ENCODE results near the gene HIF1A.
A peak's percentile ranks its signal among the peaks of the same experiment; 100 is the strongest.
"Not testable (repeated sequence)": the region's sequence is repeated elsewhere in the genome, so short reads cannot be mapped to it uniquely, and the experiment has no call there.

HIF1A gene

GRCh38 chr14:61749264-61749663, 54.0 kb downstream of the HIF1A start:
- no peak for DNase-seq (ENCODE audit: low read depth)

GRCh38 chr14:61749867-61750266, 54.6 kb downstream of the HIF1A start:
- no peak for DNase-seq (ENCODE audit: low read depth)

DNA sequence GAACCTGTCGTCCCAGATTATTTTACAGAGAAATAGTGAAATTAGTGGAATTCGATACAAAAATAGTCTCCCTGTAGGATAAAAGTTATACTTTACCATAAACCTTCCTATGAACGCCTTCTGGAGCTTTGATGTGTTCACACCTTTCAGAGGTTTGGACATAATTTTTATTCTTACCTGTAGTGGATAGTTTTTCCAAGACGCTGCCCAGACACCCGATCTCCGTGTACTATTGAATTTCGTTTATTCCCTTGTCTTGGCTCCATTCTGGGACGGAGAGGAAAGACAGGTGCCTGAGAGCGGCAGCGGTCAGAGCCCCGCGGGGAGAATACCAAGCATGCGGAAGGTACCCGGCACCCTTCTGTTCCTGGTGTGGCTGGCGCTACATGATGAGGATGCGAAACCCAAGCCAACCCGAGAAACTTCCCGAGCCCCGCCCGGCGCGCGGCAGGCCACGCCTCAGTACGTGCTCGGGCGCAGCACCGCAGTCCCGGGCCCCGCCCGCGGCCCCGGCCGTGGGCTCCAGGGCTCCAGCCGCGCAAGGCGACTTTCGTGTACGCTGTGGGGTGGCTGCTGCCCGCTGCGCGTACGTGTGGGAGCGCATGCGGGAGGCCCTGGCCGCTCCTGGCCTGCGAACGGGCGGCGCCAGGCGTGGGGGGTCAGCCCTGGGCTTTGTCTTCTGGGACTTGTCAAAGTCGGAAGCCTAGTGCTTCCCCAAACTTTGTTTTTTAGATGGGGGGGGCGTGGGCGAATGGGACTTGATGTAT, 55.6 kb downstream of the HIF1A start:
- no peak for DNase-seq (ENCODE audit: low read depth)

GRCh38 chr14:61751475-61751989, 56.2 kb downstream of the HIF1A start:
- no peak for DNase-seq (ENCODE audit: low read depth)

GRCh38 chr14:61752626-61753025, 57.3 kb downstream of the HIF1A start:
- no peak for DNase-seq (ENCODE audit: low read depth)

DNA sequence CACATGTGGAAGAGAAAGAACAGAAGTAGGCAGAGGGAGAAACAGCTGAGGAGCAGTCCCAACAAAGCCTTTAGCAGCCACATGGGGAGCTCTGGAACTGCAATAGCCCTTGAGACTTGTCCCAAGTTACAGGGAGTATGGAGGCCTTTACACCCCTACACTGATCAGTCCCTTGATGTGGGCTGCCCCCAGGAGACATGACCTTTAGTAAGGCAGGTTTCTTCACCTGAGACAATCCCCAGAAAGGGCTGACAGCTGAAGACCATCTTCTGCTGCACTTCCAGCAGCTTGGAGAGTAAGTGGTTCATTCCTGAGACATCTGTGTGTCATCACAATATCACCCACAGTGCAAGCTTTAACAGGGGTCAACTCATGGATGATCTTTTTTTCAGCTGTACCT, 58.3 kb downstream of the HIF1A start:
- no peak for DNase-seq (ENCODE audit: low read depth)

DNA sequence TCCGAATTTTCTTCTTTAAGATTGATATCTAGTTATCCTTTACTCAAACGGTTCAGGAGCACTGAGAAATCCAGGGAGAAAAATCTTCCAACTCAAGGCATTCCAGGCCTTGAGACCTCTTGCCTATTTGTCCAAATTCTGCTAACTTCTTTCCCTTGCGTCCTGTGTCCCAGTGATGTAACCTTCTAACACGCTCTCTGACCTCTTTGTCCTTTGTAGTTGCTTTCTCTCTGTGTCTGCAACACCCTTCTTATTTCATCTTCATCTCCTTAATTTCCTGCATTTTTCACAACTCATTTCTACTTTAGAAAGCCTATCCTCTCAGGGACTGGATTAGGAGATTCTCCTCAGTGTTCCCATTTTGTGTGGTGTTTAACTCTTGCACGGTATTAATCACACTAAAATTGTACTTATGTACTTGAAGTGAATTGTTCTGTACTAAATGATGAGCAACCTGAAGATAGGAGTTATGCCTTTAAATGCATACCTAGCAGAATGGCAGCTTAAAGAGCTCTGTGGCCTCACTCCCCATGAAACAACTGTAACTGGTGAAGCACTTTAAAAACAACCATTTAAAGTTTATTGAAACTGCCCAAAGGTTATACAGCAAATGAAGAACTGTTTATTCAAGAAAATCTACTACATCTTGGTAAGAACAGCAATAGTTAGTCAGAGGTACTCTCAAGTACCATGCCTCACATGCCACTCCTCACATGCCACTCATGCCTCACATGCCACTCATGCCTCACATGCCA, 59.5 kb downstream of the HIF1A start:
- no peak for DNase-seq (ENCODE audit: low read depth)

GRCh38 chr14:61755382-61755742, 60.0 kb downstream of the HIF1A start:
- DNase-seq (ENCODE audit: low read depth), result not testable (repeated sequence)

GRCh38 chr14:61756135-61756534, 60.8 kb downstream of the HIF1A start:
- DNase-seq (ENCODE audit: low read depth), result no peak

GRCh38 chr14:61759878-61760277, 64.6 kb downstream of the HIF1A start:
- no peak for DNase-seq (ENCODE audit: low read depth)

- no peak for DNase-seq (ENCODE audit: low read depth)
These were observed 66.2 kb downstream of the HIF1A start for GRCh38 chr14:61761557-61761956.

- peak; percentile 90 for DNase-seq (ENCODE audit: low read depth)
These were observed 66.9 kb downstream of the HIF1A start, which contains the start of gene SNAPC1 for GRCh38 chr14:61761959-61762786. TSS of gene SNAPC1 (plus strand) at chr14:61762420. CDS start at chr14:61762461, 41 bp downstream.

DNA sequence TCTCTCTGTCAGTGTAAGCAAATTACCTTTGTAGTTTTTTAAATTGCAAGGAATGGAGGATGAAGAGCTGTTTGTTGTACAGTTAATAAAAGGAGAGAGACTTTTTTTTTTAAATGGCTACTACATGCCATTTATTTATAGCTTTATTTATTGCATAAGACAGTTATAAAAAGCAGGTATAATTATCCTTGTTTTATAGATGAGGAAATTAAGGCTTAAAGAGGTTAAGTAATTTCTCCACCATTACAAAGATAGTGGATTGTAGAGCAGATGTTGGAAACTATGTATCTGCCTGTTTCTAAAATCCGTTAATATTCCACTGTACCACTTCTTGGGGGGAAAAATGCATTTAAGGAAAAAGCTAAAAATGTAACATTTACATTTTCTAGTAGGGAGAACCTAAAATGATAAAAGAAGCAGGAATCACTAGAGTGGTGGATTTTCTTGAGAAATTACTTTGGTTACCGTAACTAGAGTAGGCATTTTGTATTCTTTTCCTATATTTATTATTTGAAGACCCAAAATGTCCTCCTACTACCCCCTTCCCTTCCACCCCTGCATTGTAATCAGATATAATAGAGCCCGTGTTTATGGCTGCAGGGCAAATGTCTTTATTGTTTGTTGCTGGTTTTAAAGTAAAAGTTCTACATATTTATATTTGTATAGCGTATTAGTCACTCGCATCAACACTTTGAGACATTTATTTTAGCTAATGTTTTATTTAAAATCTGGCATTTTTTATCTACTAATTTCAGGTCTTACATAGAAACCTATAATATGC, 69.2 kb downstream of the HIF1A start:
- DNase-seq (ENCODE audit: low read depth), result no peak

DNA sequence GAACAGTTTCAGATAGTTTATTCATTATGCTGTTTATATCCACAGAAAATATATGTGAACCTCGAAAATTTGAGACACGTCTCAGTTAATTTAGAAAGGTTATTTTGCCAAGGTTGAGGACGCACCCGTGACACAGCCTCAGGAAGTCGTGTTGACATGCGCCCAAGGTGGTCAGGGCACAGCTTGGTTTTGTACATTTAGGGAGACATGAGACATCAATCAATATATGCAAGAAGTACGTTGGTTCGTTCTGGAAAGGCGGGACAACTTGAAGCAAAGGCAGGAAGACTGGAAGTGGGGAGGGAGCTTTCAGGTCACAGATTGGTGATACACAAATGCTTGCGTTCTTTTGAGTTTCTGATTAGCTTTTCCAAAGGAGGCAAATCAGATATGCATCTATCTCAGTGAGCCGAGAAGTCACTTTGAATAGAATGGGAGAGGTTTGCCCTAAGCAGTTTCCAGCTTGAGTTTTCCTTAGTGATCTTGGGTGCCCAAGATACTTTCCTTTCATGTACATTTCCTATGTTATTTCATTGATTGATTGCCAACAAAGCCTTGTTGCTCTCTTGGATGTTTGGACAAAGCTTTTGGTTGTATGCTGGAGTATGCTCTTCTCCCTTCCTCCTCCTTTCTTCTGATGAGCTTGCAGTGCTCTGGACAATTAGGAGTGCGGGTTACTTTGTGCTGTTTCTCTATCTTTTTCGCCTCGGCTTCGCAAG, 70.1 kb downstream of the HIF1A start:
- DNase-seq (ENCODE audit: low read depth), result no peak

GRCh38 chr14:61766151-61766550, 70.8 kb downstream of the HIF1A start:
- no peak for DNase-seq (ENCODE audit: low read depth)

DNA sequence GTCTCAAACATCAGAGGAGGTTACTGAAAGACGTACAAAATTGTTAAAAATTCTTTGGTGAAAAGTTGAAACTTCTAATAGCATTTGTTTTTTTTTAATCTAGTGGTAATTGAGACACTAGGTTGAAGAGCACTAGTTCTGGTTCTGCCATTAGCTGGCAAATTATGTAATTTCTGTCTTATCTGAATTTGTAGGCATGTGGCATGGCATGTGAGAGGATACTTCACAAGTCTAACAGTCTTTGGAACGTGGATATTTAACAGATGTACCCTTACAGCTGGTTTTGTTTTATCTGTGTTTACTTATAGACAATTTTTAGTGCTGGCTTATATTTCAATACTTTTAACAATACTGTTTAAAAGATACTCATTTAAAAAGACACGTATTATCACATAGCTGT, 72.9 kb downstream of the HIF1A start:
- no peak for DNase-seq (ENCODE audit: low read depth)

- no peak for DNase-seq (ENCODE audit: low read depth)
These were observed 74.6 kb downstream of the HIF1A start for GRCh38 chr14:61769893-61770292.

GRCh38 chr14:61774861-61775260, 79.5 kb downstream of the HIF1A start:
- no peak for DNase-seq (ENCODE audit: low read depth)

GRCh38 chr14:61780125-61780524, 84.8 kb downstream of the HIF1A start:
- no peak for DNase-seq (ENCODE audit: low read depth)

DNA sequence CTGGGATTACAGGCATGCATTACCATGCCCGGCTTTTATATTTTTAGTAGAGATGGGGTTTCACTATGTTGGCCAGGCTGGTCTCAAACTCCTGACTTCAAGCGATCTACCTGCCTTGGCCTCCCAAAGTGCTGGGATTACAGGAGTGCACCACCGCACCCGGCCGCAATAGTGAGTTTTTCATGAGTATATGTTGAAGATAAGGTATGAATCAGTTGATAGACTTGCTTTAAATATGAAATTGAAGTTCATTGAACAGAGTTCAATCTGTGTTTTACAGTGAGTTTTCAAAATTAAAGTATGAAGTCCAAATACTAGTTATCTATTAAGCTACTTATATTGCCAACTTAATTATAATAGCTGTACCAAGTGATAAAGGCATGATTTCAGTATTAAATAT, 102.0 kb downstream of the HIF1A start:
- no peak for DNase-seq (ENCODE audit: low read depth)

Data from GM04503 (cell line).